Activated naive CD8-positive, alpha-beta T cell treated with anti-CD3 and anti-CD28 coated beads for 36 hours (primary cell): ENCODE results near the gene TCF7L2. TPM values are rescaled to one million over a fixed set of nuclear protein-coding genes. Genes with fewer than 3 reads are reported as not detected.

Experiments
- DNase-seq: peaks from one replicate; pipeline ENCODE4 v3.0.0; 2021
- H3K27ac Mint-ChIP-seq: one replicate; pipeline ENCODE4 v1.8.0; 2022; ENCODE audit warnings: mild to moderate bottlenecking, moderate library complexity, mixed read lengths
- H3K27me3 Mint-ChIP-seq: one replicate; pipeline ENCODE4 v1.8.0; 2022; ENCODE audit warnings: mild to moderate bottlenecking, mixed read lengths
- H3K36me3 Mint-ChIP-seq: one replicate; pipeline ENCODE4 v1.8.0; 2021; ENCODE audit warnings: mild to moderate bottlenecking, mixed read lengths
- H3K4me1 Mint-ChIP-seq: one replicate; pipeline ENCODE4 v1.8.0; 2021; ENCODE audit warnings: mixed read lengths
- H3K4me3 Mint-ChIP-seq: one replicate; pipeline ENCODE4 v1.8.0; 2022; ENCODE audit warnings: mild to moderate bottlenecking, moderate library complexity, mixed read lengths
- H3K9me3 Mint-ChIP-seq: one replicate; pipeline ENCODE4 v1.8.0; 2022; ENCODE audit warnings: mixed read lengths
- total RNA-seq, 2 experiments: library from RNA; stranded (reverse); gene quantifications; one replicate each; pipeline ENCODE4 v1.2.3, GENCODE V29; 2021

Gene TCF7L2
- total RNA-seq, 2 experiments from 2014 or later: 1.1 to 1.5 TPM

GRCh38 chr10:113159563-113159962 lies 209.5 kb downstream of the TCF7L2 start:
- H3K4me1 Mint-ChIP-seq: no peaks in the 10 kb centered on the region
- H3K27me3 Mint-ChIP-seq: no peaks in the 10 kb centered on the region
- H3K36me3 Mint-ChIP-seq: peaks cover 5% of the 10 kb centered on the region
- DNase-seq: no peak
- H3K4me3 Mint-ChIP-seq: no peak overlapping the region
- H3K9me3 Mint-ChIP-seq: no peaks in the 10 kb centered on the region
- no peak overlapping the region for H3K27ac Mint-ChIP-seq

GRCh38 chr10:113160641-113161040 lies 210.6 kb downstream of the TCF7L2 start:
- H3K36me3 Mint-ChIP-seq: peaks cover 5% of the 10 kb centered on the region
- DNase-seq: no peak
- no peak overlapping the region for H3K4me3 Mint-ChIP-seq
- H3K27ac Mint-ChIP-seq: no peak overlapping the region
- H3K4me1 Mint-ChIP-seq: no peaks in the 10 kb centered on the region
- no peaks in the 10 kb centered on the region for H3K27me3 Mint-ChIP-seq
- H3K9me3 Mint-ChIP-seq: no peaks in the 10 kb centered on the region

- no peak for DNase-seq
- H3K9me3 Mint-ChIP-seq: no peaks in the 10 kb centered on the region
- peaks cover 5% of the 10 kb centered on the region for H3K36me3 Mint-ChIP-seq
- no peak overlapping the region for H3K4me3 Mint-ChIP-seq
- H3K27me3 Mint-ChIP-seq: no peaks in the 10 kb centered on the region
- H3K27ac Mint-ChIP-seq: no peak overlapping the region
- no peaks in the 10 kb centered on the region for H3K4me1 Mint-ChIP-seq
Observed at GRCh38 chr10:113161066-113161465, 211.0 kb downstream of the TCF7L2 start.

- no peak for DNase-seq
- Mint-ChIP-seq H3K9me3 (no peaks in the 10 kb centered on the region), H3K4me1 (no peaks in the 10 kb centered on the region), H3K27me3 (no peaks in the 10 kb centered on the region), H3K36me3 (peaks cover 5% of the 10 kb centered on the region), H3K4me3 (no peak overlapping the region), H3K27ac (no peak overlapping the region)
Observed at GRCh38 chr10:113162960-113163359, 212.9 kb downstream of the TCF7L2 start.

GRCh38 chr10:113165673-113166072 lies 215.6 kb downstream of the TCF7L2 start:
- DNase-seq: no peak
- H3K36me3 Mint-ChIP-seq: peaks cover 2% of the 10 kb centered on the region
- no peak overlapping the region for H3K4me3 Mint-ChIP-seq
- no peaks in the 10 kb centered on the region for H3K9me3 Mint-ChIP-seq
- peaks cover 5% of the 10 kb centered on the region for H3K4me1 Mint-ChIP-seq
- H3K27me3 Mint-ChIP-seq: no peaks in the 10 kb centered on the region
- no peak overlapping the region for H3K27ac Mint-ChIP-seq

- no peaks in the 10 kb centered on the region for H3K9me3 Mint-ChIP-seq
Observed at GRCh38 chr10:113167702-113168101, 217.7 kb downstream of the TCF7L2 start.

GRCh38 chr10:113168584-113168983 lies 218.5 kb downstream of the TCF7L2 start:
- peaks cover 5% of the 10 kb centered on the region for H3K4me1 Mint-ChIP-seq
- H3K4me3 Mint-ChIP-seq: no peak overlapping the region
- no peaks in the 10 kb centered on the region for H3K9me3 Mint-ChIP-seq
- H3K36me3 Mint-ChIP-seq: no peaks in the 10 kb centered on the region
- DNase-seq: no peak
- no peaks in the 10 kb centered on the region for H3K27me3 Mint-ChIP-seq
- H3K27ac Mint-ChIP-seq: no peak overlapping the region

More at GRCh38 chr10:113167702-113168101, 217.7 kb downstream of the TCF7L2 start:
- no peak for DNase-seq
- H3K4me3 Mint-ChIP-seq: no peak overlapping the region
- no peak overlapping the region for H3K27ac Mint-ChIP-seq
- no peaks in the 10 kb centered on the region for H3K27me3 Mint-ChIP-seq
- no peaks in the 10 kb centered on the region for H3K36me3 Mint-ChIP-seq
- H3K4me1 Mint-ChIP-seq: peaks cover 5% of the 10 kb centered on the region

- Mint-ChIP-seq H3K4me1 (peaks cover 5% of the 10 kb centered on the region), H3K9me3 (no peaks in the 10 kb centered on the region), H3K27ac (no peak overlapping the region), H3K4me3 (no peak overlapping the region), H3K36me3 (no peaks in the 10 kb centered on the region), H3K27me3 (no peaks in the 10 kb centered on the region)
- no peak for DNase-seq
Observed at GRCh38 chr10:113169111-113169510, 219.1 kb downstream of the TCF7L2 start.

GRCh38 chr10:113169853-113170460 lies 219.9 kb downstream of the TCF7L2 start:
- Mint-ChIP-seq H3K4me3 (no peak overlapping the region), H3K4me1 (peaks cover 5% of the 10 kb centered on the region), H3K36me3 (no peaks in the 10 kb centered on the region), H3K27me3 (no peaks in the 10 kb centered on the region), H3K27ac (no peak overlapping the region), H3K9me3 (no peaks in the 10 kb centered on the region)
- DNase-seq: peak; percentile 17

- DNase-seq: no peak
- Mint-ChIP-seq H3K4me3 (no peak overlapping the region), H3K9me3 (no peaks in the 10 kb centered on the region), H3K36me3 (no peaks in the 10 kb centered on the region), H3K27me3 (no peaks in the 10 kb centered on the region), H3K4me1 (peaks cover 5% of the 10 kb centered on the region), H3K27ac (no peak overlapping the region)
Observed at GRCh38 chr10:113171662-113172061, 221.6 kb downstream of the TCF7L2 start.

GRCh38 chr10:113175176-113175575 lies 225.1 kb downstream of the TCF7L2 start:
- Mint-ChIP-seq H3K27ac (no peak overlapping the region), H3K36me3 (no peaks in the 10 kb centered on the region), H3K27me3 (no peaks in the 10 kb centered on the region), H3K4me3 (no peak overlapping the region), H3K9me3 (no peaks in the 10 kb centered on the region), H3K4me1 (peaks cover 2% of the 10 kb centered on the region)
- DNase-seq: no peak

GRCh38 chr10:113175756-113176651 lies 226.0 kb downstream of the TCF7L2 start:
- Mint-ChIP-seq H3K27me3 (no peaks in the 10 kb centered on the region), H3K36me3 (no peaks in the 10 kb centered on the region), H3K27ac (no peak overlapping the region), H3K4me1 (no peaks in the 10 kb centered on the region), H3K4me3 (no peak overlapping the region), H3K9me3 (no peaks in the 10 kb centered on the region)
- no peak for DNase-seq

- Mint-ChIP-seq H3K4me3 (no peak overlapping the region), H3K36me3 (no peaks in the 10 kb centered on the region), H3K9me3 (no peaks in the 10 kb centered on the region), H3K27me3 (no peaks in the 10 kb centered on the region), H3K4me1 (no peaks in the 10 kb centered on the region), H3K27ac (no peak overlapping the region)
- DNase-seq: no peak
Observed at GRCh38 chr10:113176652-113177155, 226.7 kb downstream of the TCF7L2 start.

- Mint-ChIP-seq H3K4me1 (no peaks in the 10 kb centered on the region), H3K27me3 (no peaks in the 10 kb centered on the region), H3K9me3 (no peaks in the 10 kb centered on the region), H3K4me3 (no peak overlapping the region), H3K27ac (no peak overlapping the region), H3K36me3 (no peaks in the 10 kb centered on the region)
- no peak for DNase-seq
Observed at GRCh38 chr10:113177156-113177935, 227.3 kb downstream of the TCF7L2 start.

GRCh38 chr10:113177936-113178335 lies 227.9 kb downstream of the TCF7L2 start:
- no peak for DNase-seq
- Mint-ChIP-seq H3K36me3 (no peaks in the 10 kb centered on the region), H3K4me3 (no peak overlapping the region), H3K4me1 (no peaks in the 10 kb centered on the region), H3K27me3 (no peaks in the 10 kb centered on the region), H3K27ac (no peak overlapping the region), H3K9me3 (no peaks in the 10 kb centered on the region)
